HG02884 (cell line): ENCODE data around the gene SOCS3.
"Not testable (repeated sequence)": the region's sequence is repeated elsewhere in the genome, so short reads cannot be mapped to it uniquely, and the experiment has no call there.

ENCODE experiments used
- ATAC-seq: cut with Tn5 transposase; IDR thresholded peaks from one replicate; pipeline ENCODE4 v1.9.1; 2021; ENCODE audit warnings: mild to moderate bottlenecking, moderate library complexity; ENCODE audit not compliant: unreplicated experiment

SOCS3 gene

GRCh38 chr17:78314683-78315354 lies 45.1 kb downstream of the SOCS3 start:
- no peak for ATAC-seq

DNA sequence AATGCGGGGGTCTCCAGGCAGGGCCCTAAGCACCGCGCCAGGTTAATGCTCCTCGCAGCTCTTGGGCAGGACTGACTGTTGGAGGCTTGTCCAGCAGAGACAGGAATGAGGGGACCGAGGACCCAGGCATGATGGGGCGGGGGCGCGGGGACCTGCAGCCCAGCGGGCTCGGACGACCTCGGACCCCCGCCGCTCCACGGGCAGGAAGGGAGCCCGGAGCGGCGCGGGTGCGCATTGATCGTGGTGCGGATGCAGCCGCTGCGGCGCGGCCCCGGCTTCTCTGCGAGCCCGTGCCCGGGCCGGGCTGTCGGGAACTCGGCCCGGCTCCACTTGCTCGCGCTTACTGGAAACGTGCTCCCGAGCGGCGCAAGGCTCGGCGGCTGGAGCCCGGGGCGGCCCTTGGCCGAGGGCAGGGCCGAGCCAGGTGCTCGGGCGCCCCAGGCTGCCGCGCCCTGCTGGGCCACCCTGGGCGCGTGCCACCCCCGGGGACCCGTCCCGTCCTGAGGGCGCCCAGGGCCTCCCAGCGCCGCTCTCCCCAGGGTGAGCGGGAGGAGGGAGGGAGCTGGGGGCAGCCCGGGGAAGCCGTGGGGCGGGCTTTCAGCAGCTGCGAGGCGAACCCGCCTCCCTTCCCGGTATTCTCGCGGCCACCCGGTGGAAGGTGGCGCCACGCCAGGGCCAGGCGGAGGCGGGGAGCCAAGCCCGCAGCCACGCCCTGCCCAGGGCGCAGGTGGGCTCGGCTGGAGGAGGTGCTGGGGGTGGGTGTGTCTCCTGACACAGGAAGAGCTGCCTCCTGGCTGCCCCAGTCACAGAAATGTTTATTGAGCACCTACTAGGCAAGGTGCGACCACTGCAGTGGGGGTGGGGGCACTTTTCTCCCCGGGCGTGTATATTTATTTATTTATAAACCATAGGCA lies 45.9 kb downstream of the SOCS3 start:
- no peak for ATAC-seq

DNA sequence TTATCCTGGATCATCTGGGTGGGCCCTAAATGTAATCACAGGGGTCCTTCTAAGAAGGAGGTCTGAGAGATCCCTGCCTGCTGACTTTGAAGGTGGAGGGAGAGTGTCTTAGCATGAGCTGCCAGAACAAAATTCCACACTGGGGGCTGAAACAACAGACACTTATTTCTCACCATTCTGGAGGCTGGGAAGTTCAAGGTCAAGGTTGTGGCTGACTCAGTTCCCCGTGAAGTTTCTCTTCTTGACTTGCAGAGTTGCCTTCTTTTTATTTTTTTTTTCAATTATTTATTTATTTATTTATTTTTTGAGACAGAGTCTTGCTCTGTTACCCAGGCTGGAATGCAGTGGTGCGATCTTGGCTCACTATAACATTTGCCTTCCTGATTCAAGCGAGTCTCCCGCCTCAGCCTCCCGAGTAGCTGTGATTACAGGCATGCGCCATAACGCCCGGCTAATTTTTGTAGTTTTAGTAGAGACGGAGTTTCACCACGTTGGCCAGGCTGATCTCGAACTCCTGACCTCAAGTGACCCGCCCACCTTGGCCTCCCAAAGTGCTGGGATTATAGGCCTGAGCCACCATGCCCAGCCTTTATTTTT lies 50.1 kb downstream of the SOCS3 start:
- ATAC-seq: not testable (repeated sequence)

GRCh38 chr17:78307887-78308638 lies 51.8 kb downstream of the SOCS3 start:
- no peak for ATAC-seq

DNA sequence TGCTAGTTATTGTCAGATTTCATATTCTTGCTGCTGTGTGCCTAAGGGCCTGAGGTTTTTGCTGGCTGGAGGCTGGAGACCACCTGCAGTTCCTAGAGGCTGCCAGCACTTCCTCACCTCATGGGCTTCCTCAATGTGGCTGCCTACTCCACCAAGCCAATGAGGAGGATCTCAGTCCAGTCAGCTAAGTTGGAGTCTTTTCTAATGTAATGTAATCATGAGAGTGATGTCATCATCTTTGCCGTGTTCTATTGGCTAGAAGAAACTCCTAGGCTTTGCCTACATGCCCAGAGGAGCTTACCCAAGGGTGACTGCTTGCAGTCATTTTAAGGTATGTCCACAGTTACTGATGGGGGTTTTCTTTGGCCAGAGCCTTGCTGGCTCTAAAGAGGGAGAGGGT lies 53.0 kb downstream of the SOCS3 start:
- ATAC-seq: no peak
